ENCODE results near the gene KIAA1549. TPM values are rescaled to one million over a fixed set of nuclear protein-coding genes. Genes with fewer than 3 reads are reported as not detected.

KIAA1549 gene
- total and polyA plus RNA-seq, 4 donors = 0.13 to 0.89 (median 0.42) TPM

GRCh38 chr7:138970952-138971351 lies 10.2 kb downstream of the KIAA1549 start (continued):
- TF ChIP-seq, protein P1, sequence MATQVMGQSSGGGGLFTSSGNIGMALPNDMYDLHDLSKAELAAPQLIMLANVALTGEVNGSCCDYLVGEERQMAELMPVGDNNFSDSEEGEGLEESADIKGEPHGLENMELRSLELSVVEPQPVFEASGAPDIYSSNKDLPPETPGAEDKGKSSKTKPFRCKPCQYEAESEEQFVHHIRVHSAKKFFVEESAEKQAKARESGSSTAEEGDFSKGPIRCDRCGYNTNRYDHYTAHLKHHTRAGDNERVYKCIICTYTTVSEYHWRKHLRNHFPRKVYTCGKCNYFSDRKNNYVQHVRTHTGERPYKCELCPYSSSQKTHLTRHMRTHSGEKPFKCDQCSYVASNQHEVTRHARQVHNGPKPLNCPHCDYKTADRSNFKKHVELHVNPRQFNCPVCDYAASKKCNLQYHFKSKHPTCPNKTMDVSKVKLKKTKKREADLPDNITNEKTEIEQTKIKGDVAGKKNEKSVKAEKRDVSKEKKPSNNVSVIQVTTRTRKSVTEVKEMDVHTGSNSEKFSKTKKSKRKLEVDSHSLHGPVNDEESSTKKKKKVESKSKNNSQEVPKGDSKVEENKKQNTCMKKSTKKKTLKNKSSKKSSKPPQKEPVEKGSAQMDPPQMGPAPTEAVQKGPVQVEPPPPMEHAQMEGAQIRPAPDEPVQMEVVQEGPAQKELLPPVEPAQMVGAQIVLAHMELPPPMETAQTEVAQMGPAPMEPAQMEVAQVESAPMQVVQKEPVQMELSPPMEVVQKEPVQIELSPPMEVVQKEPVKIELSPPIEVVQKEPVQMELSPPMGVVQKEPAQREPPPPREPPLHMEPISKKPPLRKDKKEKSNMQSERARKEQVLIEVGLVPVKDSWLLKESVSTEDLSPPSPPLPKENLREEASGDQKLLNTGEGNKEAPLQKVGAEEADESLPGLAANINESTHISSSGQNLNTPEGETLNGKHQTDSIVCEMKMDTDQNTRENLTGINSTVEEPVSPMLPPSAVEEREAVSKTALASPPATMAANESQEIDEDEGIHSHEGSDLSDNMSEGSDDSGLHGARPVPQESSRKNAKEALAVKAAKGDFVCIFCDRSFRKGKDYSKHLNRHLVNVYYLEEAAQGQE (IDR thresholded peaks at IDR 0.05) = no peak
- TF ChIP-seq EGR1 (IDR thresholded peaks at IDR 0.05; ENCODE audit: low read depth in 2 of 2) (no peak), FOXA1 (IDR thresholded peaks at IDR 0.05) (no peak), ZBTB33 (IDR thresholded peaks at IDR 0.05) (no peak), SP1 (IDR thresholded peaks at IDR 0.05) (no peak)

- H3K9ac ChIP-seq (ENCODE audit: low read depth in 1 of 2, low read length in 2 of 2) = no peak overlapping the region
- H3K27me3 ChIP-seq (ENCODE audit: control insufficient read depth in 4 of 4, insufficient read depth in 4 of 4, low read length in 3 of 4) = no peaks in the 10 kb centered on the region
- no peaks in the 10 kb centered on the region for H3K36me3 ChIP-seq (ENCODE audit: control insufficient read depth in 4 of 4, insufficient read depth in 3 of 4, low read depth in 1 of 4, low read length in 3 of 4)
- WGBS = 94% methylated on average over 7 of the region's 7 CpGs
- no peak for DNase-seq (ENCODE audit: low spot score)
- no peaks in the 10 kb centered on the region for H3K9me3 ChIP-seq (ENCODE audit: control insufficient read depth in 4 of 4, low read length in 3 of 4)
- no peak overlapping the region for H3K4me3 ChIP-seq (ENCODE audit: low read depth in 1 of 3, low read length in 3 of 3)
- H3K4me1 ChIP-seq (ENCODE audit: control insufficient read depth in 4 of 4, insufficient read depth in 4 of 4, low read length in 3 of 4) = no peaks in the 10 kb centered on the region
- H3K27ac ChIP-seq (ENCODE audit: low read depth in 1 of 2, low read length in 2 of 2) = no peak overlapping the region
- TF ChIP-seq MAX (IDR thresholded peaks at IDR 0.05) (no peak), FOXA2 (IDR thresholded peaks at IDR 0.05) (no peak), ATF3 (IDR thresholded peaks at IDR 0.05) (no peak), SP1 (IDR thresholded peaks at IDR 0.05) (no peak), NR2F2 (IDR thresholded peaks at IDR 0.05) (no peak), EGR1 (IDR thresholded peaks at IDR 0.05; ENCODE audit: low read depth in 2 of 2) (no peak)
Observed at GRCh38 chr7:138970446-138970845, 10.7 kb downstream of the KIAA1549 start.

- no peaks in the 10 kb centered on the region for H3K27me3 ChIP-seq (ENCODE audit: control insufficient read depth in 4 of 4, insufficient read depth in 4 of 4, low read length in 3 of 4)
- H3K9ac ChIP-seq (ENCODE audit: low read depth in 1 of 2, low read length in 2 of 2) = no peak overlapping the region
- TF ChIP-seq MAX (IDR thresholded peaks at IDR 0.05) (no peak), RAD21 (IDR thresholded peaks at IDR 0.05) (no peak), NR2F2 (IDR thresholded peaks at IDR 0.05) (no peak), FOXA2 (IDR thresholded peaks at IDR 0.05) (no peak), FOXA1 (IDR thresholded peaks at IDR 0.05) (no peak), SP1 (IDR thresholded peaks at IDR 0.05) (no peak), HNF4G (IDR thresholded peaks at IDR 0.05) (no peak), HNF4A (conservative IDR thresholded peaks at IDR 0.05) (no peak), ZBTB33 (IDR thresholded peaks at IDR 0.05) (no peak), JUND (IDR thresholded peaks at IDR 0.05) (no peak)
- H3K4me1 ChIP-seq (ENCODE audit: control insufficient read depth in 4 of 4, insufficient read depth in 4 of 4, low read length in 3 of 4) = no peaks in the 10 kb centered on the region
- WGBS = 78% methylated on average over 4 of the region's 4 CpGs
- H3K4me3 ChIP-seq (ENCODE audit: low read depth in 1 of 3, low read length in 3 of 3) = no peak overlapping the region
- H3K36me3 ChIP-seq (ENCODE audit: control insufficient read depth in 4 of 4, insufficient read depth in 3 of 4, low read depth in 1 of 4, low read length in 3 of 4) = no peaks in the 10 kb centered on the region
- no peaks in the 10 kb centered on the region for H3K9me3 ChIP-seq (ENCODE audit: control insufficient read depth in 4 of 4, low read length in 3 of 4)
- DNase-seq (ENCODE audit: low spot score) = no peak
- no peak overlapping the region for H3K27ac ChIP-seq (ENCODE audit: low read depth in 1 of 2, low read length in 2 of 2)
Observed at GRCh38 chr7:138967159-138967558, 14.0 kb downstream of the KIAA1549 start.
